Astrocyte of the hippocampus (primary cell): ENCODE results near the gene TBC1D14.
"Not testable (repeated sequence)": the region's sequence is repeated elsewhere in the genome, so short reads cannot be mapped to it uniquely, and the experiment has no call there.

Experiments used
- DNase-seq: peaks from one replicate; pipeline ENCODE4 v3.0.0; 2011; ENCODE audit warnings: low read depth, low spot score

The TBC1D14 gene

DNA sequence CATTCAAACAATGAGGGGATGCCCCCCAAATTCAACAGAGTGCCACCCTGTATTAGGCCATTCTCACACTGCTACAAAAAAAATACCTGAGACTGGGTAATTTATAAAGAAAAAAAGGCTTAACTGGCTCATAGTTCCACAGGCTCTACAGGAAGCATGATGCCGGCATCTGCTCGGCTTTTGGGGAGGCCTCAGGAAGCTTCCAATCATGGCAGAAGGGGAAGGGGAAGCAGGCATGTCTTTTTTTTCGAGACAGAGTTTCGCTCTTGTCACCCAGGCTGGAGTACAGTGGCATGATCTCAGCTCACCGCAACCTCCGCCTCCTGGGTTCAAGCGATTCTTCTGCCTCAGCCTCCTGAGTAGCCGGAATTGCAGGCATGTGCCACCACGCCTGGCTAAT lies 18.7 kb upstream of the TBC1D14 start:
- DNase-seq = not testable (repeated sequence)

DNA sequence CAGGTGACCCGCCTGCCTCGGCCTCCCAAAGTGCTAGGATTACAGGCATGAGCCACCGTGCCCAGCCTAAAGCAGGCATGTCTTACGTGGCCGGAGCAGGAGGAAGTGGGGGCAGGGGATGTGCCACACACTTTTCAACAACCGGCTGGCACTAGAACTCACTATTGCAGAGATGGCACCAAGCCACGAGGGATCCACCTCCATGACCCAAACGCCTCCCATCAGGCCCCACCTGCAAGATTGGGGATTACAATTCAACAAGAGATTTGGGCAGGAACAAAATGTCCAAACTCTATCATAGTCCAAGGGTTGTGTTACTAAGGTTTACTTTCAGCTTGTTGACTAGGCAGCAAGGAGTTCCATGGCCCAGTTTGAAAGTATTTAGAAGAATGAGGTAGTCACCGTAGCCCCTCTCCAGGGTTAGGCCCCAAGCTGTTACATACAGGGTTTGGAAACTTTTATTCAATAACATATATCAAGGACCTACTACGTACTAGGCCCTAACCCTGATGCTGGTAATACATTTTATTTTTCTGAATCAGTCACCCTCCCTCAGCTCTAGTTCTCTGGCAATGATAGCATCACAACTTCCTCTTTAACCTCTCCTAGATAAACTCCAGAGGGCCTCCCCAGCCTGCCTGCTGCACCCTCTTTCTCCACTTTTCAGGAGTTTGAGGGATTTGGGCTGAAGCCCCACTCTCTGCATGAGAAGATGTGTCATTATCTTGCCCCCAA lies 18.0 kb upstream of the TBC1D14 start:
- DNase-seq = no peak

DNA sequence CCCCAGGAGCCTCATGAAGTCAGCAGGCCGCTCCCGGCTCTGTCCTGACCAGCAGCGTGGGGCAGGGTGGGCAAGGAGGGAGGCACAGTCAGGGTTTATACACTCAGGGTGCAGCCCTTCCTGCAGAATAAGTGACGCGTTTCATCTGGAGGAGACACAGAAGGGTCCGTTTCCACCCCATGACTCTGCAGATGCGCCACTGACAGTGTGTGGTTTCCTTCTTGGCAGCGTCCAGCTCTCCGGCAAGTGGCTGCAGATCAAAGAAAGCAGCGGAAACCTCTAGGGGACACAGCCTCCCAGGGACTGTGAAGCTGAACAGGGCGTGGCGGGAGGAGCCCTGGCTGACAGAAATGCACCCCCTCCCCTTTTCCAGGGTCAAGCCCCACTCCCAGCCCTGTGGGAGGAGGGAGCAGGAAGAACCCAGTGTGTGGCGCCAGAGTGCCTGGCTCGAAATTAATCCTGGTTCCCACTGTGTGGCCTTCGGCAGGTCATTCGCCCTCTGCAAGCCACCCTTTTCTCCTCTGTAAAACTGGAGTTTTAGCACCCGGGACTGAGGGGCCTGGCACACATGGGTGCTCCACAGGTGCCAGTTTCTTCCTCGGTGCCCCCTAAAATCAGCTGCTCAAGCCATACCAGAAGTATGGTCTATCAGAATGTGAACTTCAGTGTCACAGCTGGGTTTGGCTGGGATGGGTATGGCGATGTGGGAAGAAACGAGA lies 17.3 kb upstream of the TBC1D14 start:
- DNase-seq = peak; percentile 50

DNA sequence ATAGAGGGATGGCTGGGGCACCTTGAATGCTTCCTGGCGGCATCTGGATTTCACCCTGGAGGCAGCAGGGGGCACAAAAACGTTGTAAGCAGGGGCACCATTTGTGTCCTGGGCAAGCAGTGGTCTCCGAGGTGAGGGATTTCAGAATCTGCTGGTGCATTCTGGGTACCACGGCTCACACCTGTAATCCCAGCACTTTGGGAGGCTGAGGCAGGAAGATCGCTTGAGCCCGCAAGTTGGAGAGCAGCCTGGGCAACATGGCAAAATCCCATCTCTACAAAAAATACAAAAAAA lies 16.8 kb upstream of the TBC1D14 start:
- DNase-seq = no peak

DNA sequence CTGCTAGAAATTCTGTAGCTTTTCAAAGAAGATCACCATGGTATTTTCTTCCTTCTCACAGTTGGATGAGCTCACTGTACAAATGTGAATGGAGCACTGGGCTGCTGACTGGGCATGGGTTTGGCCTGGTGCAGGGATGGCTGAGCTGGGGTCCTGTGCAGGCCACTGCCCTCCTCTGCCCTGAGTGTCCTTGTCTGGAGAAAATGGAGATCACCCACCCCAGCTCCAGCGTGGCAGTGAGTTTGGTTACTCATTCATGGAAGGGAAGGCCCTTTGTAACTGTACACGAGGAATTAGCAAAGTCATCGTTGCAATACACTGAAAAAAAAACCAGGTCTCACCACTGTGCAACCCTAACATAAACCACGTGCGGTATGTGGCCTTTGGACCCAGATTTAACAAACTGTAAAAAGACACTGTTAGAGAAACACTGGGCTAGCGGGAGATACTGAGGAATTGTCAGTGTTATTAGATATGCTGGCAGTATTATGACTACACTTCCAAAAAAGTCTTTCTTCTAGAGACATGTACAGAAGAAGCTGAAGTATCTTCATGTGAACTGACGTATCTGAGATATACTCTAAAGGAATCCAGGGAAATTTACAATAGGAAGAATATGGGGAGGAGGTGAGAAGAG lies 16.1 kb upstream of the TBC1D14 start:
- no peak for DNase-seq

DNA sequence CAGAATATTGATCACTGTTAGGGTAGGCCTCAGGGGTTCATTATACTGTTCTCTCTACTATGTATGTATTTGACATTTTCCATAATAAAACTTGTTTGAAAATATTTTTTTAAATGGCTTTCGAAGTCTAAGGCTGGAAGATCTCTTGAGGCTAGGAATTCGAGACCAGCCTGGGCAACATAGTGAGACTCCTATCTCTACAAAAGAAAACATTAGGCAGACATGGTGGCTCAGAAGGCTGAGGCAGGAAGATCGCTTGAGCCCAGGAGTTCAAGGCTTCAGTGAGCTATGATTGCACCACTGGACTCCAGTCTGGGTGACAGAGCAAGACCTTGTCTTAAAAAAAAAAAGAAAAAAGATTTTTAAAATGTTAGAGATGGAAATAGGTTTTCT lies 15.5 kb upstream of the TBC1D14 start:
- DNase-seq = no peak

DNA sequence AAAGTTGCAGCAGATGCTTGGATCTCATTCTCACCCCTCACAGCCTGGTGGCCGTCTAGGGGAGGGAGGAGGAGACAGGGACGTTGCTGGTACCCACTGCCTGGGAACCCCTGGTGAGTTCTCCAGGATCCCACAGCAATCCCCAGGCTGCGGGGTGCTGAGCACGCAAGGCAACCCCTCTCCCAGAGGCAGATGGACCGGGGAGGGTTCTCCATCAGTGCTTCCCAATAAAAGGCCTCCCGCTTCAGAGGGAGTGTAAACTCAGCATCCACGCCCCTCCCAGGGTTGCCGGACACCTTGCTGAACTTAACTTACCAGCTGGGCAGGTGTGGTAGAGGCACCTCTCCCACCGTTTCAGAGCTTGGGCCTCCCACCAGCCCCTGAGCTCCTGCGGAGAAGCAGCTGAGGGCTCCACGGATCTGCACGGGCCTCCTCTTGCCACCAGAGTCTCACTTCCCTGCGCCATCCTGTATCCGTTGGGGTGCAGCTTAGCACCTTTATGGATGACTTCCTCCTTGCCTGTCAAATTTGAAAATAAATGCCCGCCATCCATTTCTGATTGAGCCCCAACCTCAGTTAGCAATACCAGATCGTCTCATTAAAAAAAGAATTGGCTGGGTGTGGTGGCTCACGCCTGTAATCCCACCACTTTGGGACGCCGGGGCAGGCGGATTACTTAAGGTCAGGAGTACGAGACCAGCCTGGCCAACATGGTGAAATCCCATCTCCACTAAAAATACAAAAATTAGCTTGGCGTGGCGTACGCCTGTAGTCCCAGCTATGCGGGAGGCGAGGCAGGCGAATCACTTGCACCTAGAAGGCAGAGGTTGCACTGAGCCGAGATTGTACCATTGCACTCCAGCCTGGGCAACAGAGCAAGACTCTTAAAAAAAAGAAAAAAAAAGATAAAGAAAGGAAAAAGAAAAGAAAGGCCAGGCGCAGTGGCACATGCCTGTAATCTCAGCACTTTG lies 14.8 kb upstream of the TBC1D14 start:
- no peak for DNase-seq

DNA sequence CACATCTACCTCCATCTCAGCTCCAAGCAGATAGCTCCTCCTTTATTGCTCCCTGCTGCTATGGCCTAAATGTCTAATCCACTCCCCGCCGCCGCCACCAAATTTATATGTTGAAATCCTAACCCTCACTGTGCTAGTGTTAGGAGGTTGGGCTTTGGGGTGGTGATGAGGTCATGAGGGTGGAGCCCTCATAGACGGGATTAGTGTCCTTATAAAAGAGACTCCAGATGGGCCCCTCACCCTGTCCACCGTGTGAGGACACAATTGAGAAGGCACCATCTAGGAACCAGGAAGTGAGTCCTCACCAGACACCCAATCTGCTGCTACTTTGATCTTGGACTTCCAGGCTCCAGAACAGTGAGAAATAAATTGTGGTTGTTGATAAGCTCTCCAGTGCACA lies 13.6 kb upstream of the TBC1D14 start:
- DNase-seq = no peak

DNA sequence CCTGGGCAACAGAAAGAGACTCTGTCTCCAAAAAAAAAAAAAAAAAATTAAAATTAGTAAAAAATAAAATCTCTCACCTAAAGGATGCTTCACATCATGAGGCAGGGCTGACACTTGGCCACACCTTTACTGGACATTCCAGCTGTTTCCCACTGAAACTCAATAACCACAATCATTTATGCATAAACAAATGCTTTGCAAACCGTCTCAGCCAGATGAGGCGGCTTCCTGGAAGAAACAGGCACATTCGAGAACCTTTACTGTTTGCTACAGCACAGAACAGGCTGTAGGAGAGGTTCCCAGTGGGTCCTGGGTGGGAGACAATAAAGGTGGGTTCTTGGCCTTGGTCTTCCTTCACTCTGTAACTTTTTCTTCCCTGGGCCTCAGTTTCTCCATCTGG lies 10.9 kb upstream of the TBC1D14 start:
- DNase-seq = no peak

DNA sequence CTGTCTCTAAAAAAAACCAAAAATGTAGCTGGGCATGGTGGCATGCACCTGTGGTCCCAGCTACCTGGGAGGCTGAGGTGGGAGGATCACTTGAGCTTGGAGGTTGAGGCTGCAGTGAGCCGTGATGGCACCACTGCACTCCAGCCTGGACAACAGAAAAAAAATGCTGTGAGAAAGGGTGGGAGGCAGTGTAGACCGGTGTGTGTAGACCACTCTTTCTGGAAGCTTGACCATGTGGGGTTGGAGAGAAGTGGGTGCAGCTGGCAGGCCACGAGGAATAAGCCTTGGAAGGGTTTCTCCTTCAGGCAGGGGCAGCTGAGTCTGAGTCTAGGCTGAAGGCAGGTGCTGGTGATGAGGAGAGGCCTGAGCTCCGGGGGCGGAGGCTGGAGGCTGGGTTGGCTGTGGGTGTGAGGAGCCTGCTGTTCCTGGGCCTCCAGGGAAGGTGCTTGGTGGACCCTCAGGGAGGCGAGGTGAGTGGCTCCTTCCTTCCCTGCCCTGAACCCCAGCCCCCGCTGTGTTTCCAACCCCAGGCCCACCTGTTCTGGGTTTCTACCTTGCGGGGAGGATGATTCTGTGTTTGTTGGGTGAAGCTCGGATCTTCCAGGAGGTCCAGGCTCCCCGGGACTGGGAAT lies 9.3 kb upstream of the TBC1D14 start:
- no peak for DNase-seq

DNA sequence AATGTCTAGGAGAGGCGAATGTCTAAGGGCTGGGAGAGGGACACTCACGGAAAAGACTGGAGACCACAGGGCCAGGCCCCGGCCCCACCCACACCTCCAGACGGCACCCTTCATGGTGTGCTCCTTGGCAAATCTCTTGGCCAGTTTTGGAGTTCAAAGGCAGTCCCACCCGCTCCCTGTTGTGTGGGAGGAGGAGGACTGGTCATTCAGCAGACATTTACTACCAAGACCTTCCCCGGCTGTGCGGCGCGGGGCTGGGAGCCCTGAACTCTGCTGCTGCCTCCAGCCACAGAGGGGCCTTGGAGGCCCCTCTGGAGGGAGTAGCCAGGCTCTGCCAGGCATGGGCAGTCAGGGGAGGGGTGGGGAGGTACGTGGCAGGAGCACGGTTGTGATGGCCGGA lies 8.7 kb upstream of the TBC1D14 start:
- DNase-seq = no peak

DNA sequence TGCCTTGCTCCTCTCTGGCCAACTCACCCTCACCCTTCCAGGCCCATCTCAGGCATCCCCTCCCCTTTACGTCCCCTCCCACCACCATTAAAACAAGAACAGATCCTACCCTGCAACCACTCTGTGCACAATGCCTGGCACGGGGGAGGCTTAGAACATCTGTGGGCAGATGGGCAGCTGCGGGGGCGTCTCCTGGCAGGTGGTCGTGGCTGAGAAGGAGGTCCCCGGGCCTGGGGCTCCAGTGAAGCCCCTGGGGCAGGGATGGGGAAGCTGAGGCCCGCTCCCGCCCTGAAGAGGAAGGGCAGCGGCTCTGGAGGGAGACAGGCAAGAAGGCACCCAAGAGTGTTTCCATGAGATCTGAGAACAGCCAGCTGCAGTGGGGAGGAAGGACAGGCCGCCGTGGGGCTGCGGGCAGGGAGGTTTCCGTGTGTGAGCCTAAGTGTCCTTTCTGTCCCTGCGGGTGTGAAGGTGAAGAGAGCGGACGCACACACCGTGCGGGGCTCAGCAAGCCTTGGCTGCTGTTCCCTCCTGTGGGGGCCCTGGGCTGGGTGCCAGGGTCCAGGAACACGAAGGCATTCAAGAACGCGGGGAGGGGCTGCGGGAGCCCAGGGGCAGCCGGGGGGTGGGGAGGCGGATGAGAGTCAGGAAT lies 7.8 kb upstream of the TBC1D14 start:
- DNase-seq = peak; percentile 42

DNA sequence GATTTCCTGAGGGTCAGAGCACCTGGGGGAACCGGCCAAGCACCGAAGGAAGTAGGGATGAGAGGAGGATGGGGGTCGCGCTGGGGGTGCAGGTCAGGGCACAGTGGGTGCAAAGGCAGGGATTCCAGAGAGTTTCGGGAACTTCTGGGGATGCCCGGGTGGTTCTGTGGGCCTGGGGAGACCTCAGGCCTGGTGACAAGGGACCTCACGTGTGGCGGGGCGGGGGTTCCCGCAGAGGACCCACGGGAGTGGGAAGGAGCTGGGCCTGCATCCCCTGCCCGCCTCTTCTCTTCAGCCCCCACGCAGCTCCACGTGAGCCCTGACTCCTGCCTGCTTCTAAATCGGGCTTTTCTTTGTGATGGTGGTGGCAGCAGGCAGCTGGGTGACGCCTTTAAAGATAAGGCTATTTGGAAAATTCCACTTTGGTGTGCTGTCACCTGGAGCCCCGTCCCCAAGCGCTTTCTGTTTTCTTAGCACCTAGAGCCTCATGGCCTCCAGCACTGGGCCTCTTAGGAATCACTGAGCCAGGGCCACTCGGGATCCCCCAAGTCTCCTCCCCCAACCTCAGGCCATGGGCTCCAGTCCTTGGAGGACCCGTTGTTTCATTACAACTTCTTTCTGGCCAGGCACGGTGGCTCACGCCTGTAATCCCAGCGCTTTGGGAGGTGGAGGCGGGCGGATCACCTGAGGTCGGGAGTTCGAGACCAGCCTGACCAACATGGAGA lies 7.1 kb upstream of the TBC1D14 start:
- no peak for DNase-seq

DNA sequence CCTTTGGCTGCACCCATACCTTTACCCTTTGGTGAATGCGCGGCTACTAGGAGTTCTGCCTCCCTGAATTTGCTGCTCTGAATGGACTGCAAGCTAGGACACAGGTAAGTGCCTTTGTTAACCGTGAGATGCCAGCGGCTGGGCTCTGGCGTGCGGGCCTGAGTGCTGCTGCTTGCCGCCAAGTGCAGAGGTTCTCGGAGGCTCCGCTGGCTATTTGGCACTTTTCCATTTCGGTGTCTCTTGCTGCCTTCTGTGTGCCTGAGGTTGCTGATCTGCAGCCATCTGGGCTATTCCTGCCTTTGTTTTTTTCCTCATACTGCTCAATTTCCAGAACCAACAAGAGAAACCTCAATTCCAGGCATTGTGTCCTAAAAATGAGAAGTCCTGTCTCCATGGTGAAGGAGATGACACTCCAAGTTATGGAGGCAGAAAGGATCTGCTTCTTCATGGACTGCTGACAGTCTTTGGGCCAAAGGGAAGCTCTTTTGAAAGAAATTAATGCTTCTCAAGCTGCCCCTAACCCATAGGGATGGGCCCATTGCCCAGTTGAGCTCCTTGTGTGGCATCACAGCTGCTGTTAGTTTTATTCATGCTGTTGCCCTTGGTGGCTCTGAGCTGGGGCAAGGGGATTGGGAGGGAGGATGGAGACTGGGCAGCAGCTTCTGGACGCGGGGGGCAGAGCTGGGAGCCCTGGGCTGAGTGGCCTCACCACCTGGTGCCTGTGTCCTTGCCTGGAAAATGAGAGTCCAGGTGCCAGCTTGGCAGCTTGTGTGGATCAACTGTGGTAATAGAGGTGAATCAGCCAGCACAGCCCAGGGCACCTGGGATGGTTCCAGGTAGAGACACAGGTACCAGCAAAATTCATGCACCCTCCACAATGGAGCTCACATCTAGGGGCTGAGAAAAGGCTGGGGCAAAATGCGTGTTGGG lies 3.8 kb upstream of the TBC1D14 start:
- no peak for DNase-seq

DNA sequence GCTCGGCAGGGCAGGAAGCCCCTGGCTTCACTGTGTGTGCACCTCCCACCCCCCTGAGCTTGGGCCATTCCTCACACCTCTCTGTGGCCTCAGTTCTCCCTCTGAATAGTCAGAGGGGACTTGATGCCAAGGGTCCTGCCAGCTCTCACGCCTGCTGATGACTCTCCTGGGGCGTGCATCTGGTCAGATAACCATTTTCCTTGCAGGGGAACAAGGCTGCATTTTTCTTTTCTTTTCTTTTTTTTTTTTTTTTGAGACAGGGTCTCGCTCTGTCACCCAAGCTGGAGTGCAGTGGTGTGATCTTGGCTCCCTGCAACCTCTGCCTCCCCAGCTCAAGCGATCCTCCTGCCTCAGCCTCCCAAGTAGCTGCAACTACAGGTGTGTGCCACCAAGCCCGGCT lies 3.1 kb upstream of the TBC1D14 start:
- not testable (repeated sequence) for DNase-seq

DNA sequence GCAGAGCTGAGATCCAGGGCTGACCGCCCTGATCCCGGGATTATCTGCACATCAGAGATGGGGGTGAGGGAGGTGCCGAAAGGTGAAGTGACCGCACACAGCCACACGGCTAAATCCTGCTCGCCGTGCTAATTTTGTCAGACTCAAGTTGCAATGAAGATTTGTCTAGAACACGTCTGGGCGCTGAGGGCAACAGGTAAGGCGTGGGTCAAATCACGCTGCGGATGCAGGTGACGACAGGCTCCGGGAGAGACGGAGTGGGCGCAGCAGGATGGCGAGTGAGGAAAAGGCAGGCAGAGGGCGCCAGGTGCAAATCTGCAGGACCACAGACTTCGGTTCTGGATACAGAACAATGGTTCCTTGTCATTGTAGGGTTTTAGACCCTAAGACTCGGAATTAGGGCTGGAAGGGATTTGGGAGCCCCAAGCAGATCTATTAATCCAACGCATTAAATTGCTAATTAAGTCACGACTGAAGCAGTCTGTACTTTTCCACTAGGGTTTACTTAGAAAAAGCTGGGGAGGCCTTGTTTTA lies 1.9 kb upstream of the TBC1D14 start:
- DNase-seq = peak; percentile 56

DNA sequence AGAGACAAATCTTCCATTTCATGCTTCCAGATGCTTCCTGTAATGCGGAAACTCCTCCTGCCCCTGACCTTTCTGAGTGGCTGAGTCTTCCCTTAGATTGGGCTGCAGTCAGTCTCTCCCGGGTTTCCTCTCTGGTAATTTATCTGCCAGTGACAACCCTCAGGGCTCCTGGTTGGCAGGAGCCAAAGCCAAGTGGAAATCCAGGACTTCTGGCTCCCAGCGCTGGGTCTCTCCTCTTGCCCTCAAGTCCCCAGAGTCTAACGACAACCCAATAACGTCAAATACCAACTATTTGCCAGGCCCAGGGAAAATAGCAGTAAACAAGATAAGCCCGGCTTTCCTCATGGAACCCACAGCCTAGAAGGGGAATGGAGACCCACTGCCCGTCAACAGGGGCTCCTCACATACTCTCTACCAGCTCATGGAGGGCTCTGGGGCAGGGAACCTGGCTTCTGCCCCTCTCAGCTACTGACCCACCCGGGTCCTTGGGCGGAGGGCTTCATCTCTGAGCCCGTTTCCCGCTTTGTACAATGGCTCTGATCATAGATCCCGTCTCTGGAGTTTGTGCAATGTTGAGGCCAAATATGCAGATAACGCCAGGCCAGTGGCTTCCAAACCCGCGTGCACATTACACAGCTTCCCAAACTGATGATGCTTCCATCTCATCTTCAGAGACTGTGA lies 1.1 kb upstream of the TBC1D14 start:
- DNase-seq = no peak

DNA sequence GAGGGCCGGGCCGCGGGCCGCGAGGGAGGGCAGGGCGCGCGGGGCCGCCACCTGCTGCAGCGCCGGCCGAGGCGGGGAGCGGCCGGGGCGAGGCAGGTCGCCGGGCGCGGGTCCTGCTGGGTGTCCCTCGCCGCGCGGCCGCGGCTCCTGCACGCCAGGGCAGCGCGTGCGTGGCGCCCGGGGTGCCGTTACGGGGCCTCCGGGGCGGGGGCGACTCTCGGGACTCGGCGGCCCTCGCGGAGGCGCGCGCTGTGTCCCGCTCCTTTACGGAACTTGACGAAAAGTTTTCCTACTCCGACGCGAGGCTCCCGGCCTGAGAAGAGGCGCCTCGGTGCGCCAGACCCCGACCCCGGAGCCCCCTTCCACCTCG lies 329 bp downstream of the TBC1D14 start:
- no peak for DNase-seq
